Measurements from ENCODE around the gene EPM2AIP1. TPM values are rescaled to one million over a fixed set of nuclear protein-coding genes. Genes with fewer than 3 reads are reported as not detected.
A peak's percentile ranks its signal among the peaks of the same experiment; 100 is the strongest.

The EPM2AIP1 gene
- total RNA-seq, 1 experiment from 2014 or later, result 12.2 TPM

DNA sequence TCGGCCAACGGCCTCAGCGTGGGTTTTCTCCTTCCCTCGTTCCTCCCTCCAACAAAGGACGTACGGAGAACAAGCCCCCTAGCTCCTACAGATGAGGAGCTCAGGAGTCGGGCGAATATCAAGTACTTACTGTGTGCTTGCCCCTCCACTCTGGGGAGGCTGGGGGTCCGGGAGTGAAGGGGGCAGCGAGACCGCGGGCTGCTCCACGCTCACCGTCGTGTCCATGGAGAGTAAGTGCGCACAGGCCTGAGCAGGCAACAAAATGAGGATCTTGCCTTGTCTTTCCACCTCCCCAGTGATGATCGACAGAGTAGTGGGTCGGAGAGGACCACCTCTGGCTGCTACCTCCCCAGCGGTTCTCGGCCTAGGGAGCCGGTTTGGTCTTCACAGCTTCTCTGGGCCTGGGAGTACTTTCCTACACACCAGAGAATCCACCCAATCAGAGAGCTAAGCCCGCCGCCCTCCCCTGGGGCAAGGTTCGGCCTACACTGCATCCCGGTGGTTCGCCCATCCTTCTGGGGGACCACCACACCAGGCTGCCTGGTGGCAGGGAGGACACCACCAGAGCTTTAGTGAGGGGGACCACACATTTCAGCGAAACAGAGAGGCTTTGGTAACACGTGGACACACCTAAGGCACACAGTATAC, 47.5 kb downstream of the EPM2AIP1 start:
- no peak overlapping the region for H3K27ac Mint-ChIP-seq (ENCODE audit: unreplicated experiment)
- no TSS peak for BruUV-seq (replicated peaks)
- H3K9me3 Mint-ChIP-seq (ENCODE audit: unreplicated experiment), result peaks cover 16% of the 10 kb centered on the region
- CTCF ChIA-PET, result interaction anchor here (1.4 kb wide), 1 partner anchor 40 kb away, joined by 9 read pairs; no protein-coding TSS in a partner anchor
- peak overlapping the region; percentile 81 for H3K4me3 Mint-ChIP-seq (ENCODE audit: unreplicated experiment)
- Histone ChIP-seq H3K4me3 (ENCODE audit: low read depth, low read length) (peak overlapping the region; percentile 73), H3K36me3 (ENCODE audit: control insufficient read depth, insufficient read depth, low read length) (no peaks in the 10 kb centered on the region), H3K27me3 (replicated peaks; ENCODE audit: control insufficient read depth, insufficient read depth, low read length) (no peaks in the 10 kb centered on the region), H3K4me1 (peaks cover 7% of the 10 kb centered on the region; the same call in 1 of the 2 replicates), H3K9me3 (peaks cover 24% of the 10 kb centered on the region)
- H3K27me3 Mint-ChIP-seq (ENCODE audit: insufficient read depth, unreplicated experiment), result no peaks in the 10 kb centered on the region
- intact Hi-C loops (cut with micrococcal nuclease; ENCODE audit: unreplicated experiment), result no loop called here
- POLR2A ChIA-PET, result interaction anchor here (1.0 kb wide), 1 partner anchor 48 kb away, joined by 4 read pairs; the partner anchor contains the start of genes EPM2AIP1 and MLH1
- TF ChIP-seq, protein P1, sequence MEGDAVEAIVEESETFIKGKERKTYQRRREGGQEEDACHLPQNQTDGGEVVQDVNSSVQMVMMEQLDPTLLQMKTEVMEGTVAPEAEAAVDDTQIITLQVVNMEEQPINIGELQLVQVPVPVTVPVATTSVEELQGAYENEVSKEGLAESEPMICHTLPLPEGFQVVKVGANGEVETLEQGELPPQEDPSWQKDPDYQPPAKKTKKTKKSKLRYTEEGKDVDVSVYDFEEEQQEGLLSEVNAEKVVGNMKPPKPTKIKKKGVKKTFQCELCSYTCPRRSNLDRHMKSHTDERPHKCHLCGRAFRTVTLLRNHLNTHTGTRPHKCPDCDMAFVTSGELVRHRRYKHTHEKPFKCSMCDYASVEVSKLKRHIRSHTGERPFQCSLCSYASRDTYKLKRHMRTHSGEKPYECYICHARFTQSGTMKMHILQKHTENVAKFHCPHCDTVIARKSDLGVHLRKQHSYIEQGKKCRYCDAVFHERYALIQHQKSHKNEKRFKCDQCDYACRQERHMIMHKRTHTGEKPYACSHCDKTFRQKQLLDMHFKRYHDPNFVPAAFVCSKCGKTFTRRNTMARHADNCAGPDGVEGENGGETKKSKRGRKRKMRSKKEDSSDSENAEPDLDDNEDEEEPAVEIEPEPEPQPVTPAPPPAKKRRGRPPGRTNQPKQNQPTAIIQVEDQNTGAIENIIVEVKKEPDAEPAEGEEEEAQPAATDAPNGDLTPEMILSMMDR (IDR thresholded peaks at IDR 0.05; ENCODE audit: insufficient read depth in 1 of 2, low read depth in 1 of 2, low read length in 1 of 2, severe bottlenecking in 1 of 2, unreplicated experiment in 1 of 2), result no peak
- peaks cover 10% of the 10 kb centered on the region for H3K36me3 Mint-ChIP-seq (ENCODE audit: insufficient read depth, unreplicated experiment)
- H3K4me1 Mint-ChIP-seq (ENCODE audit: low read depth, unreplicated experiment), result no peaks in the 10 kb centered on the region
- DNase-seq, result no peak

DNA sequence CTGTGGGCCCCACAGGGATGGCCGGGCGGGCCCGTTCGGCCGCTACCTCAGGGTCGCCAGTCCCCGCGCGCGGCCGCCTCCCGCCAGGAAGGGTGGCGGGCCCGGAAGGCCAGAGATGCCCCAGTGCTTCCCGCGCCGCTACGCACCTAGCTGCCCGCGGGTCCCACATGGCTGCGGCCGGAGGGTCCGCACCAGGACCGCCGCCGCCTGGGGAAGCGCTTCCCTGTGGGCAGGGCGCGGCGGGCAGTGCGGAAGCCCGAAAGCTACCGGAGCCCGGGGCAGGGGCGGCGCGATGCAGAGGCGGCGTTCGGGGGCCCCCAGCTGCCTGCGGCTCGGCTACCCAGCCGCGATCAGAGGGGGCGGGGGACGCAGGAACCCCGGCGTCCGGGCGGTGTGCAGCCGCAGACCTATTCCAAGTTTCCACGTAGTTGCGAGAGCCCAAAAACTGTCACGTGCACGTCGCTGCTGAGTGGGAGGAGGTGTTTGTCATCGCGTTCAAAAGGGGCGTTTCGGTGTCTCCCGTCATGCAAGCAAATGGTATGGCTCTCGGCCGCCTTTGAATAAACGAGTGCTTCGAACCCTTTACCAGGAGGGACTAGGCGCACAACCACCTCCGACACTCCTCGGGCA, 48.2 kb downstream of the EPM2AIP1 start, which contains the start of gene TRANK1:
Gene TRANK1 (minus strand): TSS at position 414 of the 630 bp plus-strand sequence. CDS start 245 bp downstream, at position 169.
- H3K4me1 Mint-ChIP-seq (ENCODE audit: low read depth, unreplicated experiment), result no peaks in the 10 kb centered on the region

More for the DNA sequence above, 48.2 kb downstream of the EPM2AIP1 start, which contains the start of gene TRANK1:
- Histone ChIP-seq H3K27me3 (replicated peaks; ENCODE audit: control insufficient read depth, insufficient read depth, low read length) (no peaks in the 10 kb centered on the region), H3K36me3 (ENCODE audit: control insufficient read depth, insufficient read depth, low read length) (no peaks in the 10 kb centered on the region), H3K4me1 (peaks cover 7% of the 10 kb centered on the region; the same call in 1 of the 2 replicates), H3K9me3 (peaks cover 21% of the 10 kb centered on the region), H3K4me3 (ENCODE audit: low read depth, low read length) (peak within 1 kb of the TSS; percentile 73)
- peaks cover 10% of the 10 kb centered on the region for H3K36me3 Mint-ChIP-seq (ENCODE audit: insufficient read depth, unreplicated experiment)
- DNase-seq, result peak; percentile 50 to 56
- H3K4me3 Mint-ChIP-seq (ENCODE audit: unreplicated experiment), result peak within 1 kb of the TSS; percentile 81
- ChIA-PET CTCF (interaction anchor here (0.6 to 2.0 kb wide), 4 partner anchors 14 to 152 kb away, joined by 3 to 10 read pairs (median 6); no protein-coding TSS in a partner anchor), POLR2A (interaction anchor here (1.0 kb wide), 1 partner anchor 48 kb away, joined by 4 read pairs; the partner anchor contains the start of genes EPM2AIP1 and MLH1)
- peaks cover 16% of the 10 kb centered on the region for H3K9me3 Mint-ChIP-seq (ENCODE audit: unreplicated experiment)
- H3K27ac Mint-ChIP-seq (ENCODE audit: unreplicated experiment), result peak within 1 kb of the TSS; percentile 55
- TF ChIP-seq, protein P1 (IDR thresholded peaks at IDR 0.05; ENCODE audit: insufficient read depth in 1 of 2, low read depth in 1 of 2, low read length in 1 of 2, severe bottlenecking in 1 of 2, unreplicated experiment in 1 of 2), result no peak
- no peaks in the 10 kb centered on the region for H3K27me3 Mint-ChIP-seq (ENCODE audit: insufficient read depth, unreplicated experiment)
- BruUV-seq (replicated peaks), result no TSS peak
- intact Hi-C loops (cut with micrococcal nuclease; ENCODE audit: unreplicated experiment), result loop anchor here (1.0 kb wide), 1 partner anchor 14 kb away; no protein-coding TSS in a partner anchor
